Gastroesophageal sphincter (tissue), 4 donors: Measurements from ENCODE around the gene DPT. TPM values are rescaled to one million over a fixed set of nuclear protein-coding genes. Genes with fewer than 3 reads are reported as not detected.

Source experiments
- ATAC-seq: fragments of 150-250 bp; one replicate; pipeline ENCODE4 v1.9.1; 2016; ENCODE audit warnings: mild to moderate bottlenecking, moderate library complexity
- H3K27ac ChIP-seq, 4 donors: fragments of 200-600 bp; sonication (generic) in 3 of 4; 1 replicate in 3 of 4; 2 replicates in 1 of 4; pipeline ENCODE4 v1.5.1; 2016 to 2019
- H3K27me3 ChIP-seq: fragments of 200-600 bp; sonication (generic); one replicate; pipeline ENCODE4 v1.5.1; 2019
- H3K36me3 ChIP-seq, 2 donors: fragments of 200-600 bp; sonication (generic); one replicate each; pipeline ENCODE4 v1.5.1; 2019; ENCODE audit warnings: control low read depth in 1 of 2
- H3K4me1 ChIP-seq, 3 donors: fragments of 200-600 bp; sonication (generic); 1 replicate in 2 of 3; 2 replicates in 1 of 3; pipeline ENCODE4 v1.5.1; 2016 to 2019; ENCODE audit warnings: control low read depth in 2 of 3
- H3K4me3 ChIP-seq, 2 donors: fragments of 200-600 bp; sonication (generic); one replicate each; pipeline ENCODE4 v1.5.1; 2019; ENCODE audit warnings: mild to moderate bottlenecking in 1 of 2, moderate library complexity in 1 of 2
- H3K9me3 ChIP-seq, 3 donors: fragments of 200-600 bp; sonication (generic); one replicate each; pipeline ENCODE4 v1.5.1; 2017 to 2019; ENCODE audit warnings: control low read depth in 2 of 3
- EP300 ChIP-seq: sonication (generic); formaldehyde crosslinking; IDR thresholded peaks from one replicate; pipeline ENCODE4 v1.6.1; 2017; ENCODE audit warnings: antibody characterized with exemption, mild to moderate bottlenecking
- POLR2A ChIP-seq, 2 donors: fragments of 450-650 bp; IDR thresholded peaks; one replicate each; pipeline ENCODE4 v1.6.1; 2017; ENCODE audit warnings: antibody characterized with exemption in 2 of 2, mild to moderate bottlenecking in 2 of 2, moderate library complexity in 1 of 2
- POLR2AphosphoS5 ChIP-seq: sonication (generic); formaldehyde crosslinking; IDR thresholded peaks from one replicate; pipeline ENCODE4 v1.6.1; 2017; ENCODE audit warnings: antibody characterized with exemption
- WGBS, 2 donors: methylation state at CpG; one replicate each; pipeline ENCODE4 v1.1.5; 2018; ENCODE audit warnings: low coverage in 1 of 2; 5-methylcytosine and 5-hydroxymethylcytosine counted together
- total RNA-seq, 4 donors: library from RNA; depleted of rRNA; stranded (reverse); fragments of >200 nt; gene quantifications; one replicate each; pipeline ENCODE4 v1.1.0, GENCODE V29; 2016
- TF ChIP-seq, protein P1 (sequence below), 4 experiments: fragments of 200-600 bp in 2 of 4; fragments of 450-650 bp in 2 of 4; sonication (generic) in 1 of 4; IDR thresholded peaks; one replicate each; pipeline ENCODE4 v1.5.1; 2017 to 2019; ENCODE audit warnings: antibody characterized with exemption in 4 of 4, mild to moderate bottlenecking in 2 of 4, moderate library complexity in 2 of 4

DPT gene
- total RNA-seq, 4 donors from 2014 or later: 75.2 to 354 (median 130) TPM

DNA sequence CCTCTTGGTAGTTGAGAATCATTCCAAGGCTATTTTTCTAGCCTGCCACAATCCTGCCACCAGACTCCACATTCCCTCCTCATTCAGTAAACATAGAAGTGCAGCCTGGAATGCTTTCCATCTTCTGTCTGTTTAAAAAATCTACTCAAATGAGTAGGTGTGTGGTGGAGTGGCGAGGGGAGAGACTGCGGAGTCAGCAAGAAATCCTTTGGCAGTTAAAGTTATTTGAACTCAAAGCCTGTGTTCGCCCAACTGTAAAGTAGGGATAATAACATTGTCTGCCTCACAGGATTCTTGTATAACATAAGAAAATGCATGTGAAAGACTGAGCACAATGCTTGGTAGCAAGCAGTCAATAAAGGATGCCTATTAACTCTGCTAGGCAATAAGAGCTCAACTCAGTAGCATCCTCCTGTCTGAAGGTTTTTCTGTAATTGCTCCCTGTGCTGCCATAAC is 22.2 kb upstream of the DPT start:
- Histone ChIP-seq H3K27me3 (no peaks in the 10 kb centered on the region), H3K4me1 (peaks cover 0 to 23% (median 0%) of the 10 kb centered on the region in 3 donors), H3K36me3 (no peaks in the 10 kb centered on the region), H3K27ac (no peak overlapping the region), H3K4me3 (no peak overlapping the region), H3K9me3 (no peaks in the 10 kb centered on the region)
- WGBS, 2 donors: 39 to 67% methylated on average over 3 of the region's 3 CpGs
- ATAC-seq: peak; percentile 51
- TF ChIP-seq POLR2AphosphoS5 (peak; percentile 21), POLR2A (IDR thresholded peaks at IDR 0.05) (no peak)
- TF ChIP-seq, protein P1, sequence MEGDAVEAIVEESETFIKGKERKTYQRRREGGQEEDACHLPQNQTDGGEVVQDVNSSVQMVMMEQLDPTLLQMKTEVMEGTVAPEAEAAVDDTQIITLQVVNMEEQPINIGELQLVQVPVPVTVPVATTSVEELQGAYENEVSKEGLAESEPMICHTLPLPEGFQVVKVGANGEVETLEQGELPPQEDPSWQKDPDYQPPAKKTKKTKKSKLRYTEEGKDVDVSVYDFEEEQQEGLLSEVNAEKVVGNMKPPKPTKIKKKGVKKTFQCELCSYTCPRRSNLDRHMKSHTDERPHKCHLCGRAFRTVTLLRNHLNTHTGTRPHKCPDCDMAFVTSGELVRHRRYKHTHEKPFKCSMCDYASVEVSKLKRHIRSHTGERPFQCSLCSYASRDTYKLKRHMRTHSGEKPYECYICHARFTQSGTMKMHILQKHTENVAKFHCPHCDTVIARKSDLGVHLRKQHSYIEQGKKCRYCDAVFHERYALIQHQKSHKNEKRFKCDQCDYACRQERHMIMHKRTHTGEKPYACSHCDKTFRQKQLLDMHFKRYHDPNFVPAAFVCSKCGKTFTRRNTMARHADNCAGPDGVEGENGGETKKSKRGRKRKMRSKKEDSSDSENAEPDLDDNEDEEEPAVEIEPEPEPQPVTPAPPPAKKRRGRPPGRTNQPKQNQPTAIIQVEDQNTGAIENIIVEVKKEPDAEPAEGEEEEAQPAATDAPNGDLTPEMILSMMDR (IDR thresholded peaks at IDR 0.05): peak; percentile 2 to 47 (median 26)

GRCh38 chr1:168742994-168743650 is 14.1 kb upstream of the DPT start:
- peaks cover under 1 to 5% (median under 1%) of the 10 kb centered on the region in 3 donors for H3K4me1 ChIP-seq
- H3K36me3 ChIP-seq: no peaks in the 10 kb centered on the region
- no peak overlapping the region for H3K27ac ChIP-seq
- TF ChIP-seq POLR2AphosphoS5 (no peak), POLR2A (IDR thresholded peaks at IDR 0.05) (no peak), EP300 (no peak)
- TF ChIP-seq, protein P1 (IDR thresholded peaks at IDR 0.05): no peak
- no peaks in the 10 kb centered on the region for H3K27me3 ChIP-seq
- no peak overlapping the region for H3K4me3 ChIP-seq
- H3K9me3 ChIP-seq: no peaks in the 10 kb centered on the region
- no peak for ATAC-seq
- WGBS, 2 donors: 76 to 79% methylated on average over 6 to 7 of the region's 8 CpGs

GRCh38 chr1:168742386-168742785 is 13.4 kb upstream of the DPT start:
- WGBS, 2 donors: 60 to 93% methylated on average over 1 of the region's 1 CpG
- H3K4me3 ChIP-seq: no peak overlapping the region
- ATAC-seq: no peak

DNA sequence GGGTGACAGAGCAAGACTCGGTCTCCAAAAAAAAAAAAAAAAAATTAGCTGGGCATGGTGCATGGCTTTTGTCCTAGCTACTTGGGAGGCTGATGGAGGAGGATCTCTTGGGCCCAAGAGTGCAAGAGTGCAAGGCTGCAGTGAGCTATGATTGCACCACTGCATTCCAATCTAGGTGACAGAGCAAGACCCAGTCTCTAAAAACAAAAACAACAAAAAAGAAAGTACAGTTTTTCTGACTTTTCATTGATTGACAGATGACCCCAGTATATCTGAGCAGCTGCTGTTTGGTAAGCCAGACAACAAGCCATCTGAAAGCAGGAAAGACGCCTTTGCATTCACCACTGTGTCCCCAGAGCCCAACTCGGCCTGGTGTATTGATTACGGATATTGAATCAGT is 10.9 kb upstream of the DPT start:
- TF ChIP-seq, protein P1 (IDR thresholded peaks at IDR 0.05): no peak
- no peak for TF ChIP-seq EP300
- TF ChIP-seq POLR2A (IDR thresholded peaks at IDR 0.05): no peak
- TF ChIP-seq POLR2AphosphoS5: no peak
- H3K27me3 ChIP-seq: no peaks in the 10 kb centered on the region
- no peak overlapping the region for H3K4me3 ChIP-seq
- no peaks in the 10 kb centered on the region for H3K36me3 ChIP-seq
- H3K27ac ChIP-seq: no peak overlapping the region
- H3K9me3 ChIP-seq: no peaks in the 10 kb centered on the region
- no peak for ATAC-seq
- 82 to 100% methylated on average over 1 to 4 of the region's 4 CpGs for WGBS, 2 donors
- H3K4me1 ChIP-seq: peaks cover 3 to 21% (median 7%) of the 10 kb centered on the region in 3 donors

More at GRCh38 chr1:168742386-168742785, 13.4 kb upstream of the DPT start:
- TF ChIP-seq POLR2AphosphoS5: no peak
- TF ChIP-seq POLR2A (IDR thresholded peaks at IDR 0.05): no peak
- no peak for TF ChIP-seq EP300
- TF ChIP-seq, protein P1 (IDR thresholded peaks at IDR 0.05): no peak
- no peak overlapping the region for H3K27ac ChIP-seq
- no peaks in the 10 kb centered on the region for H3K27me3 ChIP-seq
- H3K4me1 ChIP-seq: peaks cover 3 to 12% (median 5%) of the 10 kb centered on the region in 3 donors
- H3K9me3 ChIP-seq: no peaks in the 10 kb centered on the region
- H3K36me3 ChIP-seq: no peaks in the 10 kb centered on the region

DNA sequence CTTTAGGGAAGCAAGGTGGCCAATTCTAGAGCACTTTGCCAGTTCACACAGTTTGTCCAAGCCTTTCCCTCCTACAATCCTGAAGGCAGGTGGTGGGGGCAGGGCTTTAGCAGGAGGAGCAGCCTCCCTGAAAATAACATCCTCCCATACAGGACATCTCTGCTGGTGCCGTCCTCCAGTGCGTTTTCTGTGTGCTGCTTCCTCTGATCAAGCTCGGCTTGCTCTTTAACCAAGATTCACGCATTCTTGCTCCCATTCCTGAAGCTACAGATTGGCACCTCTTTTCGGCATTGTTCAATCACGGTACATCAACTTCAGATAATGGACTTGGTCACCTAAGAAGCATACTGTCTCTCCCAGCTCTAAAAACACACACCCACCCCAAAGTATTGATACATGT is 7.5 kb upstream of the DPT start:
- Histone ChIP-seq H3K27ac (no peak overlapping the region), H3K4me3 (no peak overlapping the region), H3K9me3 (no peaks in the 10 kb centered on the region), H3K4me1 (peaks cover 3 to 31% (median 7%) of the 10 kb centered on the region in 3 donors), H3K27me3 (no peaks in the 10 kb centered on the region), H3K36me3 (no peaks in the 10 kb centered on the region)
- ATAC-seq: no peak
- 79 to 100% methylated on average over 2 to 6 of the region's 6 CpGs for WGBS, 2 donors
- TF ChIP-seq POLR2AphosphoS5 (no peak), EP300 (no peak), POLR2A (IDR thresholded peaks at IDR 0.05) (no peak)
- TF ChIP-seq, protein P1 (IDR thresholded peaks at IDR 0.05): no peak
